AG10803 (cell line): ENCODE measurements around the gene ARHGEF12.

Experiments
- DNase-seq: peaks from one replicate; pipeline ENCODE4 v3.0.0; 2010; ENCODE audit warnings: low read depth
- H3K4me3 ChIP-seq: 2 replicates; pipeline ENCODE4 v1.5.1; 2011; ENCODE audit warnings: mild to moderate bottlenecking, low read length, control low read depth
- CTCF ChIP-seq: conservative IDR thresholded peaks from 2 replicates; pipeline ENCODE4 v1.5.1; 2011; ENCODE audit warnings: mild to moderate bottlenecking, low read length, control low read depth, inconsistent platforms

ARHGEF12 gene

GRCh38 chr11:120306519-120307242 is 29.5 kb upstream of the ARHGEF12 start:
- peak; percentile 71 for TF ChIP-seq CTCF
- H3K4me3 ChIP-seq: no peak overlapping the region
- DNase-seq: peak; percentile 92

GRCh38 chr11:120307476-120307875 is 28.7 kb upstream of the ARHGEF12 start:
- no peak for DNase-seq
- no peak overlapping the region for H3K4me3 ChIP-seq
- TF ChIP-seq CTCF: no peak

- H3K4me3 ChIP-seq: no peak overlapping the region
- no peak for TF ChIP-seq CTCF
- no peak for DNase-seq
Observed at GRCh38 chr11:120308081-120308480, 28.1 kb upstream of the ARHGEF12 start.

- no peak overlapping the region for H3K4me3 ChIP-seq
- no peak for DNase-seq
- no peak for TF ChIP-seq CTCF
Observed at GRCh38 chr11:120310870-120311269, 25.3 kb upstream of the ARHGEF12 start.

- DNase-seq: no peak
- H3K4me3 ChIP-seq: no peak overlapping the region
- no peak for TF ChIP-seq CTCF
Observed at GRCh38 chr11:120314861-120315260, 21.4 kb upstream of the ARHGEF12 start.

- H3K4me3 ChIP-seq: no peak overlapping the region
- TF ChIP-seq CTCF: no peak
Observed at GRCh38 chr11:120316880-120317688, 19.1 kb upstream of the ARHGEF12 start.

More at GRCh38 chr11:120316880-120317688, 19.1 kb upstream of the ARHGEF12 start:
- DNase-seq: peak; percentile 43
